ENCODE results near the gene CTNND2. TPM values are rescaled to one million over a fixed set of nuclear protein-coding genes. Genes with fewer than 3 reads are reported as not detected.

The CTNND2 gene
- total RNA-seq, 1 experiment from 2014 or later: 7.0 TPM

- Mint-ChIP-seq H3K9me3 (no peaks in the 10 kb centered on the region), H3K4me1 (peaks cover 13 to 25% of the 10 kb centered on the region in 2 experiments), H3K36me3 (ENCODE audit: insufficient read depth in 1 of 3, low read depth in 3 of 3) (no peaks in the 10 kb centered on the region; a peak in 1 of 7 replicates), H3K4me3 (no peak overlapping the region), H3K27me3 (ENCODE audit: low read depth) (no peaks in the 10 kb centered on the region), H3K27ac (no peak overlapping the region)
- Histone ChIP-seq H4K20me1 (ENCODE audit: control insufficient read depth, insufficient read depth, insufficient read length) (no peaks in the 10 kb centered on the region), H3K27me3 (ENCODE audit: insufficient read depth, low read length) (no peaks in the 10 kb centered on the region), H2BK12ac (ENCODE audit: insufficient read length, low read depth, low read length) (no peak overlapping the region), H3K9me3 (ENCODE audit: control insufficient read depth, low read depth, low read length) (no peaks in the 10 kb centered on the region), H2BK120ac (ENCODE audit: low read depth, low read length, poor library complexity, severe bottlenecking) (no peak overlapping the region), H3K56ac (ENCODE audit: insufficient read length, low read depth, low read length) (no peak overlapping the region), H3K79me2 (ENCODE audit: insufficient read depth, low read length) (no peaks in the 10 kb centered on the region), H4K8ac (replicated peaks; ENCODE audit: insufficient read length, low read depth, low read length) (no peak overlapping the region), H3K4me1 (ENCODE audit: insufficient read depth, low read length) (no peaks in the 10 kb centered on the region), H2BK15ac (ENCODE audit: low read depth, low read length) (no peak overlapping the region), H2BK20ac (ENCODE audit: low read depth, low read length, poor library complexity, severe bottlenecking) (no peak overlapping the region), H3K4me2 (ENCODE audit: insufficient read depth, insufficient read length, low read length) (no peak overlapping the region), H3K27ac (ENCODE audit: insufficient read length, low read depth, low read length) (no peak overlapping the region), H2BK5ac (ENCODE audit: insufficient read length, low read length) (no peak overlapping the region), H4K5ac (ENCODE audit: insufficient read length, low read depth, low read length) (no peak overlapping the region), H2AK5ac (ENCODE audit: insufficient read length, low read length) (no peak overlapping the region), H3K23me2 (ENCODE audit: insufficient read length, low read depth, low read length, poor library complexity, severe bottlenecking) (no peaks in the 10 kb centered on the region), H3K4ac (ENCODE audit: low read depth, low read length) (no peak overlapping the region), H3K79me1 (ENCODE audit: insufficient read depth, low read depth, low read length, poor library complexity, severe bottlenecking) (no peaks in the 10 kb centered on the region), H3K18ac (ENCODE audit: insufficient read length, low read depth, low read length) (no peak overlapping the region), H3K9ac (ENCODE audit: extremely low read depth, insufficient read length, low read length) (no peak overlapping the region), H3K23ac (ENCODE audit: insufficient read length, low read depth, low read length) (no peak overlapping the region), H3T11ph (ENCODE audit: low read length) (no peak overlapping the region), H4K91ac (ENCODE audit: insufficient read length, low read depth, low read length) (no peak overlapping the region), H2AFZ (ENCODE audit: low read length) (no peak overlapping the region), H3K14ac (ENCODE audit: insufficient read depth, low read length) (no peak overlapping the region)
- no peak for TF ChIP-seq CTCF (conservative IDR thresholded peaks at IDR 0.05)
- DNase-seq: no peak
- WGBS (ENCODE audit: extremely low coverage, insufficient read length, low lambda C conversion rate): no CpG with 5 or more reads among the region's 2 CpGs
Measured at GRCh38 chr5:11502783-11503182, 401.5 kb downstream of the CTNND2 start.
